K562 (cell line): ENCODE measurements around the gene SH2D3A.

Source experiments
- CBX3 ChIP-seq, 2 experiments: IDR thresholded peaks; 1 replicate in 1 of 2; 2 replicates in 1 of 2; pipeline ENCODE4 v1.6.1; 2012; ENCODE audit warnings: inconsistent platforms in 2 of 2, low read length in 2 of 2, borderline replicate concordance in 1 of 2, control low read depth in 1 of 2
- CTCF ChIP-seq, 3 experiments: IDR thresholded peaks in 2 of 3; conservative IDR thresholded peaks in 1 of 3; 2 replicates each; pipeline ENCODE4 v1.5.1; 2011 to 2012; ENCODE audit warnings: low read length in 3 of 3, mild to moderate bottlenecking in 3 of 3, control low read depth in 2 of 3, improper control_type of control experiment in 1 of 3, inconsistent platforms in 1 of 3, low read depth in 1 of 3, mixed read lengths in 1 of 3, moderate library complexity in 1 of 3; ENCODE audit not compliant: insufficient read depth in 2 of 3
- EGR1 ChIP-seq: fragments of 450-650 bp; conservative IDR thresholded peaks from 2 replicates; pipeline ENCODE4 v1.6.1; 2017; ENCODE audit warnings: mild to moderate bottlenecking
- GATAD2B ChIP-seq: fragments of 450-650 bp; IDR thresholded peaks from 2 replicates; pipeline ENCODE4 v1.6.1; 2017; ENCODE audit warnings: mild to moderate bottlenecking, borderline replicate concordance
- HMG20A ChIP-seq: fragments of 450-650 bp; formaldehyde crosslinking; conservative IDR thresholded peaks from 2 replicates; pipeline ENCODE4 v1.4.0; 2020; ENCODE audit warnings: mild to moderate bottlenecking, mixed read lengths
- L3MBTL2 ChIP-seq: fragments of 450-650 bp; IDR thresholded peaks from 2 replicates; pipeline ENCODE4 v1.6.1; 2016; ENCODE audit warnings: mild to moderate bottlenecking, moderate library complexity
- MTA3 ChIP-seq: fragments of 450-650 bp; formaldehyde crosslinking; IDR thresholded peaks from 2 replicates; pipeline ENCODE4 v1.6.1; 2017; ENCODE audit warnings: mild to moderate bottlenecking, borderline replicate concordance
- PHB2 ChIP-seq: fragments of 450-650 bp; IDR thresholded peaks from 2 replicates; pipeline ENCODE4 v1.6.1; 2017; ENCODE audit warnings: low read depth
- PHF8 ChIP-seq: fragments of 200-600 bp; sonication (generic); IDR thresholded peaks from 2 replicates; pipeline ENCODE4 v1.6.1; 2012; ENCODE audit warnings: mixed run types, mild to moderate bottlenecking, inconsistent platforms, low read length, moderate library complexity, borderline replicate concordance
- RBBP5 ChIP-seq: fragments of 200-600 bp; sonication (generic); IDR thresholded peaks from 2 replicates; pipeline ENCODE4 v1.6.1; 2012; ENCODE audit warnings: borderline replicate concordance, mild to moderate bottlenecking, low read length, control low read depth, inconsistent platforms; ENCODE audit not compliant: insufficient read depth, poor library complexity, severe bottlenecking
- SIRT6 ChIP-seq: IDR thresholded peaks from one replicate; pipeline ENCODE4 v1.6.1; 2012; ENCODE audit warnings: low read depth, mild to moderate bottlenecking, control low read depth, inconsistent platforms, low read length, moderate library complexity
- ZHX1 ChIP-seq: fragments of 150-350 bp; conservative IDR thresholded peaks from 2 replicates; pipeline ENCODE4 v1.6.1; 2014; ENCODE audit warnings: low read length
- ZNF263 ChIP-seq: sonication (generic); formaldehyde crosslinking; IDR thresholded peaks from 2 replicates; pipeline ENCODE4 v1.8.0; 2022; ENCODE audit warnings: mild to moderate bottlenecking, missing genetic modification reagents, borderline replicate concordance
- ZNF644 ChIP-seq: fragments of 200-800 bp; sonication (Bioruptor generic); IDR thresholded peaks from 2 replicates; pipeline ENCODE4 v1.6.1; 2016; ENCODE audit warnings: low read depth, missing genetic modification characterization, missing compliant biosample characterization

- no peak for TF ChIP-seq ZNF263 (CRISPR knock-in tag)
- no peak for TF ChIP-seq CTCF (IDR thresholded peaks at IDR 0.05 in 2 of 3, conservative IDR thresholded peaks at IDR 0.05 in 1 of 3; ENCODE audit: insufficient read depth in 2 of 3, low read depth in 1 of 3, low read length in 3 of 3)
- TF ChIP-seq HMG20A (CRISPR knock-in tag), result no peak
- no peak for TF ChIP-seq L3MBTL2
- no peak for TF ChIP-seq PHF8
- TF ChIP-seq ZHX1, result no peak
- no peak for TF ChIP-seq ZNF644 (tag)
- TF ChIP-seq GATAD2B, result no peak
- no peak for TF ChIP-seq PHB2
- TF ChIP-seq CBX3 (IDR thresholded peaks at IDR 0.05; ENCODE audit: borderline replicate concordance in 1 of 2, low read length in 2 of 2), result no peak
- no peak for TF ChIP-seq MTA3
- TF ChIP-seq EGR1, result no peak
- no peak for TF ChIP-seq RBBP5
- no peak for TF ChIP-seq SIRT6
Measured at GRCh38 chr19:6760606-6761005, 6.6 kb downstream of the SH2D3A start.
